H1 (cell line): ENCODE measurements around the gene ANKH.

Experiments
- CTCF ChIP-seq, 3 experiments: IDR thresholded peaks; 1 replicate in 2 of 3; 2 replicates in 1 of 3; pipeline versions ENCODE4 v1.5.1 to v1.6.1; 2011; ENCODE audit warnings: low read length in 3 of 3, mild to moderate bottlenecking in 3 of 3, inconsistent platforms in 2 of 3, low read depth in 1 of 3, moderate library complexity in 1 of 3; ENCODE audit not compliant: insufficient read depth in 1 of 3; ENCODE audit errors: control extremely low read depth in 1 of 3
- RAD21 ChIP-seq, 2 experiments: IDR thresholded peaks in 1 of 2; conservative IDR thresholded peaks in 1 of 2; 2 replicates each; pipeline ENCODE4 v1.6.1; 2011; ENCODE audit warnings: low read depth in 2 of 2, low read length in 2 of 2, improper control_type of control experiment in 1 of 2, inconsistent platforms in 1 of 2, mild to moderate bottlenecking in 1 of 2, moderate library complexity in 1 of 2
- SP4 ChIP-seq: IDR thresholded peaks from 2 replicates; pipeline ENCODE4 v1.6.1; 2012; ENCODE audit warnings: low read length, inconsistent platforms

GRCh38 chr5:14762549-14763216 lies 108.9 kb downstream of the ANKH start:
- TF ChIP-seq SP4 (no peak), CTCF (IDR thresholded peaks at IDR 0.05; ENCODE audit: control extremely low read depth in 1 of 3, insufficient read depth in 1 of 3, low read depth in 1 of 3, low read length in 3 of 3) (no peak), RAD21 (IDR thresholded peaks at IDR 0.05 in 1 of 2, conservative IDR thresholded peaks at IDR 0.05 in 1 of 2; ENCODE audit: low read depth in 2 of 2, low read length in 2 of 2) (no peak)
